HepG2 (cell line): ENCODE measurements around the gene USF1. TPM values are rescaled to one million over a fixed set of nuclear protein-coding genes. Genes with fewer than 3 reads are reported as not detected.

ENCODE experiments used
- AGO2 ChIP-seq: fragments of 200-400 bp; formaldehyde crosslinking; optimal IDR thresholded peaks from 2 replicates; pipeline ENCODE3; 2017; ENCODE audit warnings: mild to moderate bottlenecking, low read depth, low read length, moderate library complexity
- ATF1 ChIP-seq: IDR thresholded peaks from 2 replicates; pipeline ENCODE4 v1.6.1; 2016; ENCODE audit warnings: mild to moderate bottlenecking, control low read depth
- CBX2 ChIP-seq, 2 experiments: fragments of 200-600 bp in 1 of 2; sonication (generic); formaldehyde crosslinking in 1 of 2; IDR thresholded peaks; 2 replicates each; pipeline versions ENCODE4 v1.7.0 to v1.8.1; 2018 to 2022; ENCODE audit warnings: low read depth in 2 of 2, low read length in 1 of 2, mild to moderate bottlenecking in 1 of 2, missing genetic modification reagents in 1 of 2
- NFIC ChIP-seq: IDR thresholded peaks from 2 replicates; pipeline ENCODE4 v1.6.1; 2012; ENCODE audit warnings: mild to moderate bottlenecking, low read length, inconsistent platforms
- NR2F2 ChIP-seq: IDR thresholded peaks from 2 replicates; pipeline ENCODE4 v1.6.1; 2012; ENCODE audit warnings: low read depth, inconsistent platforms, borderline replicate concordance
- RFX1 ChIP-seq: fragments of 450-650 bp; IDR thresholded peaks from 2 replicates; pipeline ENCODE4 v1.6.1; 2017
- RXRA ChIP-seq: sonication (generic); formaldehyde crosslinking; IDR thresholded peaks from 2 replicates; pipeline ENCODE4 v1.5.1; 2020; ENCODE audit warnings: missing genetic modification reagents
- TARDBP ChIP-seq: sonication (generic); formaldehyde crosslinking; IDR thresholded peaks from 2 replicates; pipeline ENCODE4 v1.8.0; 2022; ENCODE audit warnings: mild to moderate bottlenecking, missing genetic modification reagents
- ZNF724P ChIP-seq: sonication (generic); formaldehyde crosslinking; IDR thresholded peaks from 2 replicates; pipeline ENCODE4 v1.8.0; 2022; ENCODE audit warnings: missing genetic modification reagents, borderline replicate concordance
- ZNF790 ChIP-seq: sonication (generic); formaldehyde crosslinking; IDR thresholded peaks from 2 replicates; pipeline ENCODE4 v1.8.0; 2022; ENCODE audit warnings: missing genetic modification reagents, mild to moderate bottlenecking, borderline replicate concordance
- ZNF879 ChIP-seq: sonication (generic); formaldehyde crosslinking; IDR thresholded peaks from 2 replicates; pipeline ENCODE4 v1.8.1; 2023; ENCODE audit warnings: missing genetic modification reagents
- polyA plus RNA-seq, 8 experiments: library from polyadenylated mRNA; depleted of rRNA in 3 of 8; stranded (reverse) in 7 of 8; unstranded in 1 of 8; fragments of >200 nt; fragmentation: Illumina TruSeq in 4 of 8; extraction: Trizol in 4 of 8; gene quantifications; 2 replicates each; pipeline versions ENCODE4 v1.2.1 to v1.2.3, GENCODE V29; 2011 to 2016; ENCODE audit warnings: low read depth in 4 of 8, missing spikeins in 1 of 8, mixed read lengths in 1 of 8; ENCODE audit not compliant: insufficient read depth in 1 of 8
- total RNA-seq, 5 experiments: library from RNA; depleted of rRNA; stranded (reverse); fragments of >200 nt; fragmentation: Illumina TruSeq; extraction: Trizol; gene quantifications; 2 replicates each; pipeline ENCODE4 v1.2.3, GENCODE V29; 2016; ENCODE audit warnings: low read depth in 1 of 5
- TF ChIP-seq, protein P1 (sequence below): sonication (generic); formaldehyde crosslinking; IDR thresholded peaks from 2 replicates; pipeline ENCODE4 v1.4.0; 2020; ENCODE audit warnings: missing genetic modification reagents, low read depth, mild to moderate bottlenecking, borderline replicate concordance
- TF ChIP-seq, protein P2 (sequence below): sonication (generic); formaldehyde crosslinking; IDR thresholded peaks from 2 replicates; pipeline ENCODE4 v1.5.1; 2020; ENCODE audit warnings: mild to moderate bottlenecking, missing genetic modification reagents
- TF ChIP-seq, protein P3 (sequence below): sonication (generic); formaldehyde crosslinking; IDR thresholded peaks from 2 replicates; pipeline ENCODE4 v1.8.1; 2022; ENCODE audit warnings: low read depth, mild to moderate bottlenecking, missing genetic modification reagents
- TF ChIP-seq, protein P4 (sequence below), 2 experiments: sonication (generic) in 1 of 2; formaldehyde crosslinking in 1 of 2; IDR thresholded peaks; 2 replicates each; pipeline versions ENCODE4 v1.5.1 to v1.6.1; 2011 to 2020; ENCODE audit warnings: borderline replicate concordance in 1 of 2, low read depth in 1 of 2, low read length in 1 of 2, mild to moderate bottlenecking in 1 of 2, missing genetic modification reagents in 1 of 2, moderate library complexity in 1 of 2

USF1 gene
- total and polyA plus RNA-seq, 2 of the 13 experiments (the other 11 are each of a cell fraction or from before 2014, with no cell fraction given) = 26.9 to 39.4 TPM

DNA sequence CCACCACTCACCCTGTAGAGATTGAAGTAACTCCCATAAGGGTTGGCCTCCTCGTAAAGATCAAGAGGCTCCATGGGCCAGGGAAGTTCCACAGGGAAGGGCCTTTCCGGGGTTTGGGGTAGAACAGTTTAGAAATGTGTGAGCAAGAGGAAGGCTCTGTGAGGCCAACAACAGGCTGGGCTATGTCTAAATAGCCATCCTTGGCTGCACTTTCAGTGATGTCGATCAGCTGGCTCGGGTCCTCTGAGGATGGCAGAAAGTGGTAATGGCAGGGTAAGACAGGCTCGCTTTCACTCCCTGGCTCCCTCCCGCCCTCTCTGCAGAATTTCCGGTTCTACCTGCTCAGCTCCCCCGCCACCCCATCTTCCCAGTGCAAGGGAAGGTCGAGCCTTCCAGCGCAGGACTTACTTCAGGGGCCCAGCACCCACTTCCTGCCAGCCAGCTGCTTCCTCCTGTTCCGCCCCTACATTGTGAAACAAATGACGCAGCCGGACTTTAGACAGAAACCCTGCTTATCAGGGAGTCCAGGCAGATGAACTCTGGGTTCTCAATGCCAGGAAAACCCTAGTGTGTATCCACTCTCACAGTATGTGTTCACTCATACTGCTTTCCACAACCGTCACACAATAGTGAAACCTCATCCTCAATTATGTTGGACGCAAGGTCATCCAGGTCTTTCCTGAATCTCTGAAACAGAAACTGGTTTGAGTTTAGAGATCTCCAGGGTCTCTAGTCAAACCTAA, 32.1 kb downstream of the USF1 start (continued):
- TF ChIP-seq, protein P1, sequence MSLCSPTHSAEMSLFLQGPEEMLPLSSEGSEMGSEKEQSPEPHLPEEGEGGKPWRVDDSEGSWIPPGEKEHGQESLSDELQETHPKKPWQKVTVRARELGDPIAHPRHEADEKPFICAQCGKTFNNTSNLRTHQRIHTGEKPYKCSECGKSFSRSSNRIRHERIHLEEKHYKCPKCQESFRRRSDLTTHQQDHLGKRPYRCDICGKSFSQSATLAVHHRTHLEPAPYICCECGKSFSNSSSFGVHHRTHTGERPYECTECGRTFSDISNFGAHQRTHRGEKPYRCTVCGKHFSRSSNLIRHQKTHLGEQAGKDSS (CRISPR knock-in tag) = peak; percentile 84
- TF ChIP-seq ATF1 (CRISPR knock-in tag) = peak; percentile 84
- TF ChIP-seq ZNF790 (CRISPR knock-in tag) = peak; percentile 52; the same call in 1 of the 2 replicates
- TF ChIP-seq TARDBP = peak; percentile 95
- TF ChIP-seq CBX2 (IDR thresholded peaks at IDR 0.05; ENCODE audit: low read depth, low read length) = no peak
- TF ChIP-seq CBX2 (CRISPR knock-in tag; IDR thresholded peaks at IDR 0.05; ENCODE audit: low read depth) = no peak
- no peak for TF ChIP-seq AGO2
- no peak for TF ChIP-seq RFX1
- TF ChIP-seq ZNF724P (CRISPR knock-in tag) = no peak; the same call in 1 of the 2 replicates
- peak; percentile 47; the same call in 1 of the 2 replicates for TF ChIP-seq NR2F2
- TF ChIP-seq, protein P2, sequence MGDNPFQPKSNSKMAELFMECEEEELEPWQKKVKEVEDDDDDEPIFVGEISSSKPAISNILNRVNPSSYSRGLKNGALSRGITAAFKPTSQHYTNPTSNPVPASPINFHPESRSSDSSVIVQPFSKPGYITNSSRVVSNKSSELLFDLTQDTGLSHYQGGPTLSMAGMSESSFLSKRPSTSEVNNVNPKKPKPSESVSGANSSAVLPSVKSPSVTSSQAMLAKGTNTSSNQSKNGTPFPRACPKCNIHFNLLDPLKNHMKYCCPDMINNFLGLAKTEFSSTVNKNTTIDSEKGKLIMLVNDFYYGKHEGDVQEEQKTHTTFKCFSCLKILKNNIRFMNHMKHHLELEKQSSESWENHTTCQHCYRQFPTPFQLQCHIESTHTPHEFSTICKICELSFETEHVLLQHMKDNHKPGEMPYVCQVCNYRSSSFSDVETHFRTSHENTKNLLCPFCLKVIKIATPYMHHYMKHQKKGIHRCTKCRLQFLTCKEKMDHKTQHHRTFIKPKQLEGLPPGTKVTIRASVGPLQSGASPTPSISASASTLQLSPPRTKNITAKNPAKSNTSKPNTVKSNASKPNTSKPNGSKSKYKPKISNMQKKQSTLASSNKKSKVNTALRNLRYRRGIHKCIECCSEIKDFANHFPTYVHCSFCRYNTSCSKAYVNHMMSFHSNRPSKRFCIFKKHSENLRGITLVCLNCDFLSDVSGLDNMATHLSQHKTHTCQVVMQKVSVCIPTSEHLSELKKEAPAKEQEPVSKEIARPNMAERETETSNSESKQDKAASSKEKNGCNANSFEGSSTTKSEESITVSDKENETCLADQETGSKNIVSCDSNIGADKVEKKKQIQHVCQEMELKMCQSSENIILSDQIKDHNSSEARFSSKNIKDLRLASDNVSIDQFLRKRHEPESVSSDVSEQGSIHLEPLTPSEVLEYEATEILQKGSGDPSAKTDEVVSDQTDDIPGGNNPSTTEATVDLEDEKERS (CRISPR knock-in tag) = no peak
- TF ChIP-seq ZNF879 (CRISPR knock-in tag) = no peak
- peak; percentile 90 for TF ChIP-seq RXRA (CRISPR knock-in tag)
- TF ChIP-seq, protein P3, sequence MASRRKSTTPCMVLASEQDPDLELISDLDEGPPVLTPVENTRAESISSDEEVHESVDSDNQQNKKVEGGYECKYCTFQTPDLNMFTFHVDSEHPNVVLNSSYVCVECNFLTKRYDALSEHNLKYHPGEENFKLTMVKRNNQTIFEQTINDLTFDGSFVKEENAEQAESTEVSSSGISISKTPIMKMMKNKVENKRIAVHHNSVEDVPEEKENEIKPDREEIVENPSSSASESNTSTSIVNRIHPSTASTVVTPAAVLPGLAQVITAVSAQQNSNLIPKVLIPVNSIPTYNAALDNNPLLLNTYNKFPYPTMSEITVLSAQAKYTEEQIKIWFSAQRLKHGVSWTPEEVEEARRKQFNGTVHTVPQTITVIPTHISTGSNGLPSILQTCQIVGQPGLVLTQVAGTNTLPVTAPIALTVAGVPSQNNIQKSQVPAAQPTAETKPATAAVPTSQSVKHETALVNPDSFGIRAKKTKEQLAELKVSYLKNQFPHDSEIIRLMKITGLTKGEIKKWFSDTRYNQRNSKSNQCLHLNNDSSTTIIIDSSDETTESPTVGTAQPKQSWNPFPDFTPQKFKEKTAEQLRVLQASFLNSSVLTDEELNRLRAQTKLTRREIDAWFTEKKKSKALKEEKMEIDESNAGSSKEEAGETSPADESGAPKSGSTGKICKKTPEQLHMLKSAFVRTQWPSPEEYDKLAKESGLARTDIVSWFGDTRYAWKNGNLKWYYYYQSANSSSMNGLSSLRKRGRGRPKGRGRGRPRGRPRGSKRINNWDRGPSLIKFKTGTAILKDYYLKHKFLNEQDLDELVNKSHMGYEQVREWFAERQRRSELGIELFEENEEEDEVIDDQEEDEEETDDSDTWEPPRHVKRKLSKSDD (CRISPR knock-in tag) = no peak
- TF ChIP-seq, protein P4, sequence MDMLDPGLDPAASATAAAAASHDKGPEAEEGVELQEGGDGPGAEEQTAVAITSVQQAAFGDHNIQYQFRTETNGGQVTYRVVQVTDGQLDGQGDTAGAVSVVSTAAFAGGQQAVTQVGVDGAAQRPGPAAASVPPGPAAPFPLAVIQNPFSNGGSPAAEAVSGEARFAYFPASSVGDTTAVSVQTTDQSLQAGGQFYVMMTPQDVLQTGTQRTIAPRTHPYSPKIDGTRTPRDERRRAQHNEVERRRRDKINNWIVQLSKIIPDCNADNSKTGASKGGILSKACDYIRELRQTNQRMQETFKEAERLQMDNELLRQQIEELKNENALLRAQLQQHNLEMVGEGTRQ (IDR thresholded peaks at IDR 0.05; ENCODE audit: low read depth, low read length) = no peak
- TF ChIP-seq, protein P4 (CRISPR knock-in tag; IDR thresholded peaks at IDR 0.05; ENCODE audit: borderline replicate concordance) = 0 out of 2 replicates have a peak, but pooled peaks have one; percentile 20
- peak; percentile 74 for TF ChIP-seq NFIC
